HG02678 (cell line): ENCODE data around the gene KDF1.
A peak's percentile ranks its signal among the peaks of the same experiment; 100 is the strongest.

ENCODE experiments used
- ATAC-seq: cut with Tn5 transposase; IDR thresholded peaks from one replicate; pipeline ENCODE4 v1.9.1; 2021; ENCODE audit warnings: mild to moderate bottlenecking, moderate library complexity; ENCODE audit not compliant: unreplicated experiment

KDF1 gene

DNA sequence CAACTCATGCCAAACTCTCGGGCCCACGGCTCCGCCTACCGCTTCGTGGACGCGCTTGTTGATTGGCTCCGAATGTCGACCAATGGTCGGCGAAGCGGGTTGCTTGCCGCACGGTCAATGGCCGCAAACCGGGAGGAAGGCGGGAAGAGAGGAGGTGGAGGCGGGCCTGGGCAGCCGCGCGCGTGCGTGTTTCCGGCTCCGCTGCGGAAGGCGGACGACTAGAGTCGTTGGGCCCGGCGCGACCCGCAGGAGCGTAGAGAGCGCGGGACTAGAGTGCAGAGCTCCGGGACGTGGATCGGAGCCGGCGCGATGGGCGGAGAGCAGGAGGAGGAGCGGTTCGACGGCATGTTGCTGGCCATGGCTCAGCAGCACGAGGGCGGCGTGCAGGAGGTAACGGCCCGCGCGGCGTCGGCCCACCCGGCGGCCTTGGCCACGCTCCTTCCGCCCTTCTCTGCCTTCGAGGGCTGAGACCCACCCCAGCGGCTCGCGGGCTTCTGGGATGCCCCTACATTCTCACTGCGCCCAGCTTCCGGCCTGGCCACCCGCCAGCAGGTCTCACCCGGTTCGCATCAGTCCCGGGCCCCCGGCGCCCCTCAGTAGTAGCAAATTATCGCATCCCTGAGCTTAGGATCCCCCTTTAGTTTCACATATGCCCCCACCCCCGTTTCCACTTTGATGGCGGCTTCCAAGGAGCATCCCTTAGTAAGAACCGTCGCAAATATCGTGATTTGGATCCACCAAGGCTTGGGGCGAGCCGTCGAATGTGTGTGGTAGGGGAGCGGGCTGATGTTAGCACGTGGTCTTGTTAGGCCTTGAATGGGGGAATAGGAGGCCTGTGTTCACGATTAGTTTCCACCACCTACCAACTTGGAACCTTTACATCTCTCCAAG is 38.5 kb downstream of the KDF1 start, which contains the start of gene NUDC:
Gene NUDC (plus strand): TSS at position 204 of the 891 bp plus-strand sequence. CDS start 106 bp downstream, at position 310.
- peak; percentile 97 for ATAC-seq

DNA sequence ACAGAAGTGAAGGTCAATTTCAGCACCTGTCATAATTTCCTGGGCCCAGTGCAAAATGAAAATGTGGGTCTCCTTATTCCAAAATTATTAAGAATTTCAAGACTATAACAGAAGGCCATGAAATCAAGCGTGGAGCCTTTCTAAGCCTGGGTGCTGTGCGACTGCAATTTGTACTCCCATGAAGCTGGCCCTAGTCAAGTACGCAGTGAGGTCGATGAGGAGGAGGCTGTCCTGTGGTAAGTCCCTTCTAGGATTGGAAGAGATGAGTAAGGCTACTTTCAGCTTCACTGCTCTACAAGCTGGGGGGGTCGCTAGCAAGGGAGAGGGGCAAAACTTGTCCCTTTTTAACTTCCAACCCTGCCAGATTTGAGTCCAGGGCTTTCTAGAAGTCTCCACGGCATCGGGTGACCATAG is 39.1 kb downstream of the KDF1 start:
- peak; percentile 13 for ATAC-seq

DNA sequence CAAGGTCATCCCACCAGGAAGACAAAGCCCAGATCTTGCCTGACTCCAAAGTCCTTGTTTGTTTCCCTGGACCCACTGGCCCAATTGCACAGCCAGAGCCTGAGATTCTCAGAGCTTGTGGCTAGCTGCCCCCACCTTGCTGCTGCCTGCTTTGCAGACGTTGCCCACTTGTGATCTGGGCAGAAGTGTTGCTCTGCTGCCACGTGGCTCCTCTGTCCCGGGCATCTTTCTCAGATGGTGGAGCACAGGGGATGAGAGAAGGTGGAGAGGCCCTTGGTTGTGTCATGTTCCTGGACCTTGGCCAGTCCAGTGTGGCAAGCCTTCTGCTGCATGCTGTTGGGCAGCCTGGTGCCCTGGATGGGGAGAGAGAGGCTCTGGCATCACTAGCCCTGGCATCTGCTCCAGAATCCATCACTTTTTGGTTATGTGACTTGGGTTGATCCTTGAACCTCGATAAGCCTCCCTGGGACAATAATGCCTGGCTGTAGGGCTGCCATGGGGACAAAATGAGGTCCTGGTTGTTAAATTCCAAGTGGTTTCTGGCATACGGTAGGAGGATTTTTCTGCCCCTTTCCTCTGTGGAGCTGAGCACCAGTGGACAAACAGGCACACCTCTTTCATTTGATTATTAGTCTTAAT is 44.9 kb downstream of the KDF1 start:
- no peak for ATAC-seq

DNA sequence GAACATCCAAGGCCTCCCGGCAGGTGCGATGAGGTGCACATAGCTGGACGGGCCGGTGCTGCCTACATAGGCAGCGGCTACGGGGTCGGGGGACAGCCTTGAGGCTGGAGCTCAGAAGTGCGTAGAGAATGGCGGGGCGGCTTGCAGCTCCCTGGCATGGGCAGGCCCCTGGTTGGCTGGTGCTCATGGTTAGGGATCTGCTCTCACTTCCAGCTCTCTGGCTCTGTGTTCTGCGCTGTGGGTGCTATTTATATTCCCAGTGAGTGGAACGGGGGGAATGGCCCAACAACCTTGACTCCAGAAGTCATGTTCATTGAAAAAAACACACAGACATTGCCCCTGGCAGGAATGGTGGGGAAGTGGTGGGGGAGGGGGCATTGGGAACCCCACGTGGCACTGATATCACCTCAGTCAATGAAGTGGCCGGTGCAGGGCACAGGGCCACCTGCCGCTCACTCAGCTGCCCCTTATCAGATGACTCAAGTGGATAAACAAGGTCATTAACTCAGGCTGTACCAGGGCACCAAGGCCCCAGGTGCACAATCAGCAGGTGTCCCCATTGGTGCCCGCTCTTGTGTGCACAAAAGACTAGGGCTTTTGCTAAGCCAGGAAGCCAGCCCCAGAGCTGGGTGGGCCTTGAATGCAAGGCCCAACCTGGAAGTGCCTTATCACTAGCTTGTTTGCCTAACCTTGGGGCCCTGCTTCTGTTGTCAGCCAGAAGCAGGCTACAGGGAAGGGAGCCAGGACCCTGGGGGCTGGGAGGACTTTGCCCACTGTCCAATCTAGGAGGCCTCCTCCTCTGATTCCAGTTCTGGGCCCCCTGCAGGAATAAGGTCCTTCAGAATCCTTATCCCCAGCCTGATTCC is 46.3 kb downstream of the KDF1 start, which contains the start of gene NR0B2:
Gene NR0B2 (minus strand): TSS at position 222 of the 866 bp plus-strand sequence. CDS start 35 bp downstream, at position 187.
- ATAC-seq: no peak

DNA sequence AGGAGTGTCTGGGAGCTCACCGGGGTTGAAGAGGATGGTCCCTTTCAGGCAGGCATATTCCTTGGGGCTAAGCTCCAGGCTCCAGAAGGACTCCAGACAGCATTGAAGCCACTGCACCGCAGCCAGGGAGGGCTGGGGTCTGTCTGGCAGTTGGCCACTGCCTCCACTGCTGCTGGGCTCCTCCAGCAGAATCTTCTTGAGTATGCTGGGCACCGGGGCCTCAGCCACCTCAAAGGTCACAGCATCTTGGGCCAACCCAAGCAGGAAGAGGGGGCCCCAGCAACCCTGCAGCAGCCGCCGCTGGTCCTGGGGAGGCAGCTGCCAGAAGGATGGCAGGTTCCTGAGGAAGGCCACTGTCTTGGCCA is 46.9 kb downstream of the KDF1 start:
- ATAC-seq: no peak

DNA sequence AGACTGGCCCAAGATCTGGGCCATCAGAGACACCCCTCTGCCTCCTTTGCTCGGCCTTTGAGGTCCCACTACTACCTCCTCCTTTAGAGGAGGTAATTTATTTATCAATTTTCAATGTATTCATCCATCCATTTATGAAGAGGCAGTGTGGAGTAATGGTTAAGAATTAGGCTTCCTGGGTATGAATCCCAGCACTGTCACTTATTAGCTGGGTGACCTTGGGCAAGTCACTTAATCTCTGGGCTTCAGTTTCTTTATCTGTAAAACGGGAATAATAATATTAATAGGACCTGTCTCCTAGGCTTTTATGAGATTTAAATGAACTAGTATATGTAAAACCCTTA is 48.1 kb downstream of the KDF1 start:
- ATAC-seq: no peak

DNA sequence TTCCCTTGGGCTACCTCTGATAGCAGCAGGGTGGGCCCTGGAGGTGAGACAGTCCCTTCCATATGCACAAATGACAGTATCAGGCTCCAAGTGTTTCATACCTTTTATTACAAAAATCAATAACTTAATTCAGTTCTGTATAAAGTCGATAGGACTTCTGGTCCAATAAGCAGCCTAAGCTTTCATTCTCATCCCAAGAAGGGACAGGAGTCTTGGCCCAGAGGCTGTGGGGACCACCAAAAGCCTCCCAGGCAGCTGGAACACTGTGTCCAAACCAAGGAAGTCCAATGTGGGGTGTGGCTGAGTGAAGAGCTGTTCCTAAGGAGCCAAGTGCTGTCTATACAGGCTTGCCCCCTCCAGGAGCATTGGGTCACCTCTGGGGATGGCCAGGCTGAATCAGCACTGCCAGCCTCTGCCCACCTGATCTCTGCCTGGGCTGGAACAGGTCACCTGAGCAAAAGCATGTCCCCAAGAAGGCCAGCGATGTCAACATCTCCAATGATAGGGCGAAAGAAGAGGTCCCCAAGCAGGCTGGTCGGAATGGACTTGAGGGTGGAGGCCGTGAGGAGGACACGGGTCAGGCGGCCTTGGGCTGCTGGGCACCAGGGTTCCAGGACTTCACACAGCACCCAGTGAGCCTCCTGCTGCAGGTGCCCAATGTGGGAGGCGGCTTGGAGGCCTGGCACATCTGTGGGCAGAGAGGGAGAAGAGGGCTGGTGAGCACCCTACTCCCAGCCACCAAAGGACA is 48.7 kb downstream of the KDF1 start:
- no peak for ATAC-seq

DNA sequence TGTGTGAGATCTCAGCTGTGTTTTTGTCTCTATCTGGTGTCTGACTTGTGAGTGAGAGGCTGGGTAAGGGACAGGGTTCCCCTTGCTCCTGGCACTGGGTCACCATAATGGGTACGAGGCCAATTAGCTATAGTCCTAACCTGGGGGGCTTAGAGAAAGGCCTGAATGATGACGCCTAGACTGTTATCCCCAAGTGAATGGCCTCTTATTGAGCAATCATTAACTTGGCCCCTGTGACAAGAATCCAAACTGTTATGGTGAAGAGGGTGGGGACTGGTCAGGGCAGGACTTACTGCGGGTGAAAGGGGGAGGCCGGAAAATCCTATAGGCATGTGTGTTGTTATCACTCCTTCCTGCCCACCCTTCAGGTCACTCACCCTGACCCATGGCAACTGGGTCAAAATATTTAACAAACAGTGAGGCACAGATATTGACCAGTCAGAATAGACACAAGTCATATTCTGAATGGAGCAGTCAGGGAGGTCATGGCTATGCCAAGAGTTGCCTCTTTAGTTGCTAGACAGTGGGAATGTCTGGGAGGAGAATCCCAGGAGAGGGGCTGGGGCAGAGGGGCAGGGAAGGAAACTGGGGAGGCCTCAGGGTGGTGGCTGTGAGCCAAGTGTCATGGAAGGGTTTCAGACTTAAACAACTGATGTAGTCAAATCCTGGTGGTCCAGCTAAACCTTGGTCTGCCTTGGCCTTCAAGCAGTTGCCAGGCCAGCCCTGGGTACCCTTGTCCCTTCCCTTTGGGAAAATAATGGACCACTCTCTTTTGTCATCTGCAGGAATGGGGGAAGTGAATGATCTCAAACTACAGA is 49.7 kb downstream of the KDF1 start:
- ATAC-seq: no peak

DNA sequence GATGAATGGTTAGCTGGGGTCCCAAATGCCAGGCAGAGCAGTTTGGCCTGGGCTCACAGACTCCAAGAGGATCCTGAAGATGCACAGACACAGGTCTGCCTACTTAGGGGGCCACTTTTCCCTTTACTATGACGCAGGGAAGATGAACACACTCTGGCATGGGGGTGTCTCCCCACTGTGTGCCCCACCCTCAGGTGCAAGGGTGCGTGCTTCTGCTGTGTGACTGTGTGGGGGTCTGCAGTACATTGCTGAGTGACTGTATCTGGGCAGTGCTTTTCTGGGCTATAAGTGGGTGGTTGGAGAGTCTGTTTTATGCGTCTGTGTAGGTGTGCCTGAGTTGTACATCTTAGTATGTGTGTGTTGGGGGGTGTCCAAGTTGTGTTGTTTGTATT is 50.3 kb downstream of the KDF1 start:
- ATAC-seq: no peak

DNA sequence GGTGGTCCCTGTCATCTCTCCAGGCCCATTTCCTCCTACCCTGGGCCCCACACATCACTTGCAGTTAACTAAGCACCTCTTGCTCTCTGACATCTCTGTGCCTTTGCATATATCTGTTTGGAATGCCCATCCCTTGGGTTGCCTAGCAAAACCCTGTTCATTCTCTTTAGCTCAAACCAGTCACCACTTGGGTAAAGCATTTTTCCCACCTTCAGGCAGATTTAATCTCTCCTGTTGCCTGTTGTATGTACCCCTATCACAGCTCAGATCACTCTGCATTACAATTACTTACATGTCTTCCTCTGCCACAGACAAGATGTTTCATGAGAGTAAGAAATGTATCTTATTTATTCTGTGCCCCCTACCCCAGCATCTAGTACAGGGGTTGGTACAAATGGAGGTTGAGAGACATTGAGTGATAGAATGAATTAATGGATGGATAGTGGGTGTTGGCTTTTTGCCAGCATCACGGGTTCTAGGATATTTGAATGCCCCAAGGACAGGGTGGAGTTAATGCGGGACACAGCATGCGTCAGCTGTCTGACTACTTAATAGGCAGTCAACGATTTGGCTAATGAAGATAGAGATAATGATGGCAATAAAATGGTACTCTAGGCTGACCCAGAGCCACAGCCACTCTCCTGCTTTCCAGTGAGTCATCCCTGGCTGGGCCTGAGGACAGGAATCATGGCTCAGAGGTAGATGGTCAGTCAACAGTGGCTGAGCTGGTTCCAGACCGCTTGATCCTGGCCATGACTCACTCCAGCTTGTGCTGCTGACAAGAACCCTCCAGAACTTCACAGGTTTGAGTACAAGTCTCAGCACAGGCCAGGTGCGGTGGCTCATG is 53.0 kb downstream of the KDF1 start:
- ATAC-seq: no peak

DNA sequence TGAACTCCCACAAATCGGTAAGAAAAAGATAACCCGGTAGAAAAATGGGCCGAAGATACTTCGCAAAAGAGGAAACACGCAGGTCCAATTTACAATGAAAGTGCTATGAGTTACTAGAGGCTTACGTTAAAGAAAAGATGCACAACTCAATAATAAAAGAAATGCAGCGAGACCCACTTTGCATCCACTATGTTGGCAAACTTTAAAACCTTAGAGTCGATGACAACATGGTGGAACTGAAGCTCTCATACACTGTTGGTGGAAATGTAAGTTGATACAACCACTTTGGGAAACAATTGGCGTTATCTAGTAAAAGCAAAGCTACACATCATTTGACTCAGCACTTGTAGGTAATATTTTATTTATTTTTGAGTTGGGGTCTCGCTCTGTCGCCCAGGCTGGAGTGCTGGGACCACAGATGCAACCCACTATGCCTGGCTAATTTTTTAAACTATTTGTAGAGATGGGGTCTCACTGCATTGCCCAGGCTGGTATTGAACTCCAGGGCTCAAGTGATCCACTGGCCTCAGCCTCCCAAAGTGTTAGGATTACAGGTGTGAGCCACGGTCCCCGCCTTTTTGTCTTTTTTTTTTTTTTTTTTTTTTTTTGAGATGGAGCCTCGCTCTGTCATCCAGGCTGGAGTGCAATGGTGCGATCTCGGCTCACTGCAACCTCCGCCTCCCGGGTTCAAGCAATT is 59.3 kb downstream of the KDF1 start:
- no peak for ATAC-seq

DNA sequence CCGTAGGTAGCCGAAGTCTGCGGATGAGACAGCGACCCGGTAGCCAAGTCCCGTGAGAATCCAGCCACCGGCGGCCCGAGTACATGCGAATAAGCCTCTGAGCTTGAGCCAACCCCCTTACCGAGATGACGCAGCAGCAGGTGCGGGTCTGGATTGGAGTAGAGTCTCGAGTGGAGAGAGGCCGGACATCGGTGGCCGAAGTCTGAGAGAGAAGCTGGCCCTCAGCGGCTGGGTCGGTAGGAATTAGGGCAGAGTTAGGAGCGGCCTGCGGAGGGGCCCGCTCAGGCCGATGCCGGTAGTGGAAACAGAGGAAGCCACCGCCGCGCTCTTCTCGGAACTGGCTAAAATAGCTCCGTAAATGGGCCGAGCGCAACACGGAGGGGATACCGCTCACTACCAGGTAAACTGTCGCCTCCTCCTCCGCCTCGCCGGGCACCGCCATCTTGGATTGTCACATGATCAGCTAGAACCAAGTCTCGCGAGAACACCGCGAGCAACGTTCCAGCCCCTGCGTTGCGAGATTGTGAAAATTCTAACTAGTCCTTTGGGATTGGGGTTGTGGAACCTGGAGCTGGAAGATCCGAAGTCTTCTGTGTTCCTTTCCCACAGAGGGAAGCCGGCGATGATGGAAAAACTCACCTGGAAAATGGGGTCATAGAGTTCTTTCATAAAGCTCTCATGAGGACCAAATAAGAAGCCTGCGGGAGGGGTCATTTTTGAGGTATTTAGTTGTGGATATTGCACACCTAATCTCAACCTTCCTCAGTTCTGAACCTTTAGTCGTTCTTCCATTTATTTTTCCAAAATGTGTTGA is 60.1 kb downstream of the KDF1 start, which contains the start of gene GPATCH3:
Gene GPATCH3 (minus strand): TSS at position 467 of the 814 bp plus-strand sequence. CDS start 25 bp downstream, at position 442.
- ATAC-seq: peak; percentile 87
